Skeletal muscle satellite cell (primary cell): ENCODE results near the gene C13orf46.

Experiments used
- H3K27me3 ChIP-seq: 2 replicates; pipeline ENCODE4 v1.7.0; 2013; ENCODE audit warnings: low read length; ENCODE audit not compliant: control insufficient read depth, insufficient read depth
- H3K36me3 ChIP-seq: 2 replicates; pipeline ENCODE4 v1.7.0; 2013; ENCODE audit warnings: mild to moderate bottlenecking, control low read depth, low read length; ENCODE audit not compliant: insufficient read depth
- H3K4me1 ChIP-seq: 2 replicates; pipeline ENCODE4 v1.7.0; 2013; ENCODE audit warnings: low read length; ENCODE audit not compliant: control insufficient read depth, insufficient read depth
- H3K4me2 ChIP-seq: 2 replicates; pipeline ENCODE4 v1.7.0; 2013; ENCODE audit warnings: mild to moderate bottlenecking, low read length
- H3K4me3 ChIP-seq: 2 replicates; pipeline ENCODE4 v1.7.0; 2013; ENCODE audit warnings: low read length
- H3K9ac ChIP-seq: 2 replicates; pipeline ENCODE4 v1.7.0; 2013; ENCODE audit warnings: mild to moderate bottlenecking, low read depth, low read length, moderate library complexity
- H3K9me3 ChIP-seq: replicated peaks from 2 replicates; pipeline ENCODE4 v1.7.0; 2013; ENCODE audit warnings: mild to moderate bottlenecking, control low read depth, low read length

The C13orf46 gene

DNA sequence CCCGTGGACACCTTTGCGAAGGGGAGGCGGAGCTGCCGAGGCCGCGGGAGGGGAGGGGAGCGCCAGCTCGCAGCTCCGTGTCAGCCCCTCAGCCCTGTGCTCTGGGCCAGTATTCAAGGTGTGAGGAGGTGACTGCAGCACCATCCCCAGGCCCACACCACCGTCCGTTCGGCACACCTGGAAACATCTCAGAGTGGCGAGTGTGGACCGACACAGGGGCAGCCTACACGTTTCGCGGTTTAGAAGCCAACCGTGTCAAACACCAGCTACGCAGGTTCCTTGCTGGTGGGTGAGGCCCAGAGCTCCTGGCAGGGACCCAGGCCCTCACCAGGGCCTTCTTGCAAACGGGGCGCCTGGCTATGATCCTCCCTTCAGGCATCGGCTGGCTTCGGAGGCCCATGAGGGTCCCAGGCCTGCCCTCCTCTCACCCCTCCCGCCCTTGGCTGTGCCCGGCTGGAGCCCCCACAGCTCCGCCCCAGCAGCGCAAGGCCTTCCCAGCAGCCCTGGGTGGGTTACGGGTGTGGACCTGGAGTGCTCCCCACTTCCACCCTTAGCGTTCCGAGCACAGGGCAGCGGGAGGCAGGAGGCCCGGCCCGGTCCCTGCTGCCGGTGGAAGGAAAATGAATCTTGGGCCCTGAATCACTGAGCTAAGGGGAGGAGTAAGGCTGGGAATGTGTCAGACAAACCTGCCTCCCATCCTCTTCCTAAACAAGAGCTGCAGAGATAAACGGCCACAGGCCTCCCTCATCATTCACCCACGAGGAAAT, 1.2 kb downstream of the C13orf46 start:
- Histone ChIP-seq H3K36me3 (peaks cover 71% of the 10 kb centered on the region), H3K9ac (no peak overlapping the region), H3K27me3 (no peaks in the 10 kb centered on the region), H3K9me3 (no peaks in the 10 kb centered on the region), H3K4me2 (no peak overlapping the region), H3K4me1 (peaks cover 13% of the 10 kb centered on the region), H3K4me3 (no peak overlapping the region)

DNA sequence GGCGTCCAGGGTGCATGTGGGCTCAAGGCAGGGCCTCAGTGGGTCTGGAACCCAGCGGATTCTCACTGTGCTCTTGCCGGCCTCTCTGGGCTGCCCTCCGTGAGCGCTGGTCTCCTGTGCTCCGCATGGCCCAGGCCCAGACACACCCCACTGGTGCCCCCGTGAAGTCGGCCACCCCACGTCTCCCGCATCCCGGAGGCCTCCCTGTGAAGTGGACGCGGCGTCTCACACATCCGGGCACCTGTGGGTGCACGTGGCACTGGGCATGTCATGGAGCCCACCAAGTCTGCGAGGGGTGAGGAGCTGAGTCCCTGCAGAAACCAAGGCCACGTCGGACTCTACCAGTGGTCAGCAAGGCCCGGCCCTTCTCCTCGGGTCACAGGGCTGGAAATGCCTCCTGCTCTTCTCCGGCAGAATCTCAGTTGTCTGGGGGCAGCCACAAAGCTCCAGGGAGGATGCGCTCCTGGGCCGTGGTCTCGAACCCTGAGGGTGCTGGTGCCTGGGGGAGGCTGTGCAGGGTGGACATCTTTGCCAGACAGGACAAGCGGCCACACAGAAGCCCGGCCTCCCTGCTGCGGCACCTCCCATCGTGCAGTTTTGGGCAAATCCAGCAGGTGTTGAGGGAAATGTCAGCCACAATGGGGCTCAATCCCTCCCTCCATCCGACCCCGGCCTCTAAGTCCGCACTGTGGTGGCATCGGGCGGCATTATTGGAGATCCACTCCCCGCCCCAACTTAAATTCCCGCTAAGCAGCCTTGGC, 2.2 kb downstream of the C13orf46 start:
- H3K4me2 ChIP-seq = no peak overlapping the region
- H3K4me3 ChIP-seq = no peak overlapping the region
- H3K4me1 ChIP-seq = peaks cover 3% of the 10 kb centered on the region
- no peak overlapping the region for H3K9ac ChIP-seq
- no peaks in the 10 kb centered on the region for H3K9me3 ChIP-seq
- peaks cover 73% of the 10 kb centered on the region for H3K36me3 ChIP-seq
- H3K27me3 ChIP-seq = no peaks in the 10 kb centered on the region

- no peaks in the 10 kb centered on the region for H3K27me3 ChIP-seq
Observed at GRCh38 chr13:113970810-113971470, 2.9 kb downstream of the C13orf46 start.

GRCh38 chr13:113969973-113970611, 3.8 kb downstream of the C13orf46 start:
- Histone ChIP-seq H3K36me3 (peaks cover 79% of the 10 kb centered on the region), H3K4me2 (no peak overlapping the region), H3K9me3 (no peaks in the 10 kb centered on the region), H3K9ac (no peak overlapping the region), H3K4me3 (no peak overlapping the region), H3K4me1 (no peaks in the 10 kb centered on the region), H3K27me3 (no peaks in the 10 kb centered on the region)

More at GRCh38 chr13:113970810-113971470, 2.9 kb downstream of the C13orf46 start:
- Histone ChIP-seq H3K4me3 (no peak overlapping the region), H3K4me2 (no peak overlapping the region), H3K4me1 (no peaks in the 10 kb centered on the region), H3K9ac (no peak overlapping the region), H3K9me3 (no peaks in the 10 kb centered on the region), H3K36me3 (peaks cover 80% of the 10 kb centered on the region)

GRCh38 chr13:113969311-113969972, 4.4 kb downstream of the C13orf46 start:
- Histone ChIP-seq H3K9me3 (no peaks in the 10 kb centered on the region), H3K4me3 (no peak overlapping the region), H3K4me1 (no peaks in the 10 kb centered on the region), H3K4me2 (no peak overlapping the region), H3K36me3 (peaks cover 79% of the 10 kb centered on the region), H3K27me3 (no peaks in the 10 kb centered on the region), H3K9ac (no peak overlapping the region)

- Histone ChIP-seq H3K27me3 (no peaks in the 10 kb centered on the region), H3K4me2 (no peak overlapping the region), H3K4me1 (no peaks in the 10 kb centered on the region), H3K9ac (no peak overlapping the region), H3K9me3 (no peaks in the 10 kb centered on the region), H3K36me3 (peaks cover 74% of the 10 kb centered on the region), H3K4me3 (no peak overlapping the region)
Observed at GRCh38 chr13:113968463-113969310, 5.2 kb downstream of the C13orf46 start.

DNA sequence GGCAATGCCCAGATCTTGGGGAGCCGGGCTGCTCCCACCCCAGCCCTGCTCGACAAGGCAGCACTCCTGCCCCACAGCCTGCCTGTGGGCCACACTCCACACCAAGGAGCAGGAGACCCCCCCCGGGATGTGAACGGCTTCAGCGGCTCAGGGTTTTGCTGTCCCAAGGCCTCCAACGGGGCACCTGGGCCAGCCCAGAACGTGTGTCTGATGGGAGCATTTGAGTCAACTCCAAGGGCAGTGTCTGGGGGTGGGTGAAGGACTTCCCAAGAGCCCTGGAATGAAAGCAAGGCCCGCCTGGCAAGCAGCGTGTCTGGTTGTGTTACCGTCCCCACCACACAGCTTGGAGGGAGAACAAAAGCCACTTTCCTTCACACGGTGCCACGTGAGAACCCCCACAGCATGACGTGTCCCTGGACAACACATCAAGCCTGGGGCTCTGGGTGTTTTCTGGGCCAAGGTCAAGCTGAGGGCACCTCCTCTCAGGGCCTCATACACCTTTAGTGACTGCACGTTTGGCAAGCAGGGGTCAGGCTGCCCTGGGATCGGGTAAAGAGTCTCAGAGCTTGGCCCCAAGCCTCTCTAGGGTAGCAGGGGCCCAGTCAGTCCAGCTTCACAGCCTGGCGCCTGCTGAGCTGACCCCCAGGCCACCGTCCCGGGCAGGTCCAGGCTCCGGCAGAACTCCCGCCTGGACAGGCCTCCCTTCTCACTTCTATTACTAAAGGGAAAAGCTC, 6.0 kb downstream of the C13orf46 start:
- no peak overlapping the region for H3K4me3 ChIP-seq
- H3K4me2 ChIP-seq = no peak overlapping the region
- H3K27me3 ChIP-seq = no peaks in the 10 kb centered on the region
- H3K9ac ChIP-seq = no peak overlapping the region
- H3K4me1 ChIP-seq = no peaks in the 10 kb centered on the region
- peaks cover 67% of the 10 kb centered on the region for H3K36me3 ChIP-seq
- no peaks in the 10 kb centered on the region for H3K9me3 ChIP-seq

DNA sequence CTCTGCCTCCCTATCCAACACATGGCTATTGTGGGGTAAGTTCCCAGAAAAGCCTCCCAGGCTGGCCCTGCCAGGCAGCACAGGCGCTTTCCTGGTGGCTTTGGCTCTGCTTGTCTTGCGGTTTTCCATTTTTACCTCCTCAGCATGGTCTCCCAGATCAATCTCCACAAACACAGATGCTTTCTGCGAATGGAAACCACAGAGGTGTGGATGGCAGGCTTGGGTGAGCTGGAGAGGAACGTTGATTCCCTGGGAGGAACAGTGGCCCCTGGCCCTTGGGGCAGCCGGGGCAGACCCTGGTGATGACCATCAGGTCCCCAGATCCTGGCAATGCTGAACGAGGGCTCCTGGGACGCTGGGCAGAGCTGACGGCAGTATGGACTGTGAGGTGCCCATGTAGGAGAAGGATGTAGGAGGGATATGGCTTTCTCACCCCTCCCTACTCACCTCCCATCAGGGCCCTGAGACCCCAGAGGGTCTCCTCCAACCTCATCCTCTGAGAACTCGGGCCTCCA, 6.6 kb downstream of the C13orf46 start:
- Histone ChIP-seq H3K4me2 (no peak overlapping the region), H3K4me3 (no peak overlapping the region), H3K9ac (no peak overlapping the region), H3K4me1 (no peaks in the 10 kb centered on the region), H3K27me3 (no peaks in the 10 kb centered on the region), H3K36me3 (peaks cover 69% of the 10 kb centered on the region), H3K9me3 (no peaks in the 10 kb centered on the region)

GRCh38 chr13:113965968-113966884, 7.7 kb downstream of the C13orf46 start:
- H3K36me3 ChIP-seq = peaks cover 64% of the 10 kb centered on the region
- H3K9ac ChIP-seq = no peak overlapping the region
- no peaks in the 10 kb centered on the region for H3K27me3 ChIP-seq
- H3K4me1 ChIP-seq = no peaks in the 10 kb centered on the region
- no peak overlapping the region for H3K4me2 ChIP-seq
- H3K9me3 ChIP-seq = no peaks in the 10 kb centered on the region
- no peak overlapping the region for H3K4me3 ChIP-seq
